OCI-LY3 (cell line): ENCODE data around the gene PDF.

Source experiments
- H2AFZ ChIP-seq: fragments of 200-600, 300-600 bp; shearing (Covaris generic); 2 replicates; pipeline ENCODE4 v1.6.0; 2014; ENCODE audit warnings: antibody characterized with exemption, low read depth, low read length
- H3K27ac ChIP-seq: fragments of 200-600, 300-600 bp; sonication (generic); 2 replicates; pipeline ENCODE4 v1.5.1; 2014; ENCODE audit warnings: mild to moderate bottlenecking, low read length, moderate library complexity, mixed read lengths
- H3K27me3 ChIP-seq: fragments of 200-600, 300-600 bp; sonication (generic); 2 replicates; pipeline ENCODE4 v1.6.1; 2014; ENCODE audit warnings: low read depth, low read length, mixed read lengths
- H3K36me3 ChIP-seq: fragments of 200-600, 300-600 bp; sonication (generic); replicated peaks from 2 replicates; pipeline ENCODE3; 2014; ENCODE audit warnings: low read depth, low read length, mixed read lengths
- H3K4me1 ChIP-seq: fragments of 300-600, 200-600 bp; sonication (generic); 2 replicates; pipeline ENCODE4 v1.6.1; 2014; ENCODE audit warnings: low read length, mixed read lengths
- H3K4me2 ChIP-seq: fragments of 200-600, 300-600 bp; sonication (generic); 2 replicates; pipeline ENCODE4 v1.6.1; 2014; ENCODE audit warnings: low read length, mixed read lengths
- H3K4me3 ChIP-seq: fragments of 300-600, 200-600 bp; sonication (generic); 2 replicates; pipeline ENCODE4 v1.5.1; 2014; ENCODE audit warnings: antibody characterized with exemption, mild to moderate bottlenecking, low read length, moderate library complexity
- H3K79me2 ChIP-seq: fragments of 300-600, 200-600 bp; shearing (Covaris generic); 2 replicates; pipeline ENCODE4 v1.6.1; 2014; ENCODE audit warnings: mild to moderate bottlenecking, low read length, mixed read lengths
- H3K9ac ChIP-seq: fragments of 300-600, 200-600 bp; shearing (Covaris generic); 2 replicates; pipeline ENCODE4 v1.6.0; 2014; ENCODE audit warnings: mild to moderate bottlenecking, low read length, moderate library complexity
- H3K9me3 ChIP-seq: fragments of 200-600, 300-600 bp; shearing (Covaris generic); 2 replicates; pipeline ENCODE4 v1.6.1; 2014; ENCODE audit warnings: low read length, mixed read lengths; ENCODE audit not compliant: insufficient read depth
- H4K20me1 ChIP-seq: fragments of 200-600, 300-600 bp; sonication (generic); 2 replicates; pipeline ENCODE4 v1.6.1; 2016; ENCODE audit warnings: low read length, mixed read lengths; ENCODE audit not compliant: insufficient read depth
- EZH2phosphoT487 ChIP-seq: fragments of 200-600 bp; shearing (Covaris generic); IDR thresholded peaks from 2 replicates; pipeline ENCODE4 v1.6.1; 2018; ENCODE audit warnings: antibody characterized with exemption, mixed run types, low read depth
- TF ChIP-seq, protein P1 (sequence below): fragments of 200-600, 300-600 bp; sonication (generic); IDR thresholded peaks from 2 replicates; pipeline ENCODE4 v1.5.1; 2014; ENCODE audit warnings: antibody characterized with exemption, low read length, low read depth

The PDF gene

GRCh38 chr16:69316595-69317034 is 13.8 kb downstream of the PDF start:
- Histone ChIP-seq H3K4me2 (no peak overlapping the region), H3K9me3 (no peaks in the 10 kb centered on the region), H3K79me2 (peaks cover 39% of the 10 kb centered on the region), H2AFZ (no peak overlapping the region), H3K27me3 (no peaks in the 10 kb centered on the region), H3K4me3 (no peak overlapping the region), H4K20me1 (peaks cover 9% of the 10 kb centered on the region), H3K27ac (no peak overlapping the region), H3K9ac (no peak overlapping the region), H3K4me1 (no peaks in the 10 kb centered on the region; the same call in 1 of the 2 replicates), H3K36me3 (peaks cover 58% of the 10 kb centered on the region)
- no peak for TF ChIP-seq EZH2phosphoT487
- TF ChIP-seq, protein P1, sequence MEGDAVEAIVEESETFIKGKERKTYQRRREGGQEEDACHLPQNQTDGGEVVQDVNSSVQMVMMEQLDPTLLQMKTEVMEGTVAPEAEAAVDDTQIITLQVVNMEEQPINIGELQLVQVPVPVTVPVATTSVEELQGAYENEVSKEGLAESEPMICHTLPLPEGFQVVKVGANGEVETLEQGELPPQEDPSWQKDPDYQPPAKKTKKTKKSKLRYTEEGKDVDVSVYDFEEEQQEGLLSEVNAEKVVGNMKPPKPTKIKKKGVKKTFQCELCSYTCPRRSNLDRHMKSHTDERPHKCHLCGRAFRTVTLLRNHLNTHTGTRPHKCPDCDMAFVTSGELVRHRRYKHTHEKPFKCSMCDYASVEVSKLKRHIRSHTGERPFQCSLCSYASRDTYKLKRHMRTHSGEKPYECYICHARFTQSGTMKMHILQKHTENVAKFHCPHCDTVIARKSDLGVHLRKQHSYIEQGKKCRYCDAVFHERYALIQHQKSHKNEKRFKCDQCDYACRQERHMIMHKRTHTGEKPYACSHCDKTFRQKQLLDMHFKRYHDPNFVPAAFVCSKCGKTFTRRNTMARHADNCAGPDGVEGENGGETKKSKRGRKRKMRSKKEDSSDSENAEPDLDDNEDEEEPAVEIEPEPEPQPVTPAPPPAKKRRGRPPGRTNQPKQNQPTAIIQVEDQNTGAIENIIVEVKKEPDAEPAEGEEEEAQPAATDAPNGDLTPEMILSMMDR: no peak

- Histone ChIP-seq H3K79me2 (peaks cover 40% of the 10 kb centered on the region), H4K20me1 (peaks cover 6% of the 10 kb centered on the region), H2AFZ (no peak overlapping the region), H3K4me2 (no peak overlapping the region), H3K4me3 (no peak overlapping the region), H3K36me3 (peaks cover 50% of the 10 kb centered on the region), H3K27ac (no peak overlapping the region), H3K9ac (no peak overlapping the region), H3K9me3 (no peaks in the 10 kb centered on the region), H3K27me3 (no peaks in the 10 kb centered on the region), H3K4me1 (peaks cover under 1% of the 10 kb centered on the region; the same call in 1 of the 2 replicates)
- TF ChIP-seq, protein P1: no peak
- no peak for TF ChIP-seq EZH2phosphoT487
Measured at GRCh38 chr16:69315486-69316311, 14.7 kb downstream of the PDF start.

DNA sequence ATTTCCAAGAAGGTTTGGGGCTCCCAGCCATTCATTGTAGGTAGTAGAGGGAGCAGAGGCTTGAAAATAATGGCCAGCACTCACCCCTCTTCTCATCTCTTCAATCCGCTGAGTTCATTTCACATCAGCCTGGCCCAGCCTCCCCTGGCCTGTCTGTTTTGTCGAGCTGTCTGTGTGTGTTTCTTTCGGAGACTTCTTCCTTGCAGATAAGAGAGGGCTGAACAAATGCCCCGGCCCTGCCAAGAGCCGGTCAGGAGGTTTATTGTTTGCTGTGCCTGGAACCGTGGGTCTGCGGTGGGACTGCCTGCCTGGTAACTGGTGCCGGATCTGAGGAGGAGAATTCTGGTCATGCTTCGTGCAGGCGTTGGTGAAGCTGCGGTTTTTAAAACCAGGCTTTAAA is 15.9 kb downstream of the PDF start:
- Histone ChIP-seq H3K4me2 (no peak overlapping the region), H3K79me2 (peaks cover 40% of the 10 kb centered on the region), H3K36me3 (peaks cover 41% of the 10 kb centered on the region), H3K9ac (no peak overlapping the region), H2AFZ (no peak overlapping the region), H3K4me1 (peaks cover 3% of the 10 kb centered on the region; the same call in 1 of the 2 replicates), H3K27me3 (no peaks in the 10 kb centered on the region), H3K27ac (no peak overlapping the region), H3K4me3 (no peak overlapping the region), H3K9me3 (no peaks in the 10 kb centered on the region), H4K20me1 (peaks cover 6% of the 10 kb centered on the region)
- TF ChIP-seq EZH2phosphoT487: no peak
- TF ChIP-seq, protein P1: no peak

DNA sequence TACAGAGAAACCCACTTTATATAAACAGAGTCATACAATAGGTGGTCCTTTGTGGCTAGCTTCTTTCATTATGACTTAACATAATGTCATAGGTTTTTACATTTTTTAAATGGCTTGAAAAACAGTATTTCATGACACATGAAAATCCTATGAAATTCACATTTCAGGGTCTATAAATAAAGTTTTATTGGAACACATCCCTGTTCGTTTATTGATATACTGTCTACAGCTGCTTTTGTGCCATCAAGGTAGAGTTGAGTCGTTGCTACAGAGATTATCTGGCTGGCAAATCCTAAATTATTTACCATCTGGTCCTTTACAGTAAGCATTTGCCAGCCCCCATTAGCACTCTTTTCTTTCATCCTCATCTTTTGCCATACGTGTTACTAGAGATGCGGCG is 16.9 kb downstream of the PDF start:
- Histone ChIP-seq H2AFZ (no peak overlapping the region), H3K4me2 (no peak overlapping the region), H3K9me3 (no peaks in the 10 kb centered on the region), H3K27me3 (no peaks in the 10 kb centered on the region), H3K36me3 (peaks cover 31% of the 10 kb centered on the region), H3K4me1 (peaks cover 3% of the 10 kb centered on the region; the same call in 1 of the 2 replicates), H3K27ac (no peak overlapping the region), H3K9ac (no peak overlapping the region), H4K20me1 (peaks cover 6% of the 10 kb centered on the region), H3K4me3 (no peak overlapping the region), H3K79me2 (peaks cover 40% of the 10 kb centered on the region)
- TF ChIP-seq, protein P1: no peak
